HT1080 (cell line): Measurements from ENCODE around the gene ATXN7L1. TPM values are rescaled to one million over a fixed set of nuclear protein-coding genes. Genes with fewer than 3 reads are reported as not detected.
A peak's percentile ranks its signal among the peaks of the same experiment; 100 is the strongest.

Experiments used
- DNase-seq: peaks from one replicate; pipeline ENCODE4 v3.0.0-alpha.2; 2015; ENCODE audit warnings: low read depth
- total RNA-seq: library from RNA; depleted of rRNA; stranded (reverse); fragments of >200 nt; shearing (Covaris generic); gene quantifications from 2 replicates; pipeline ENCODE4 v1.2.3, GENCODE V29; 2014; rRNA removed

ATXN7L1 gene
- total RNA-seq, 1 experiment from 2014 or later, result 3.3 TPM

DNA sequence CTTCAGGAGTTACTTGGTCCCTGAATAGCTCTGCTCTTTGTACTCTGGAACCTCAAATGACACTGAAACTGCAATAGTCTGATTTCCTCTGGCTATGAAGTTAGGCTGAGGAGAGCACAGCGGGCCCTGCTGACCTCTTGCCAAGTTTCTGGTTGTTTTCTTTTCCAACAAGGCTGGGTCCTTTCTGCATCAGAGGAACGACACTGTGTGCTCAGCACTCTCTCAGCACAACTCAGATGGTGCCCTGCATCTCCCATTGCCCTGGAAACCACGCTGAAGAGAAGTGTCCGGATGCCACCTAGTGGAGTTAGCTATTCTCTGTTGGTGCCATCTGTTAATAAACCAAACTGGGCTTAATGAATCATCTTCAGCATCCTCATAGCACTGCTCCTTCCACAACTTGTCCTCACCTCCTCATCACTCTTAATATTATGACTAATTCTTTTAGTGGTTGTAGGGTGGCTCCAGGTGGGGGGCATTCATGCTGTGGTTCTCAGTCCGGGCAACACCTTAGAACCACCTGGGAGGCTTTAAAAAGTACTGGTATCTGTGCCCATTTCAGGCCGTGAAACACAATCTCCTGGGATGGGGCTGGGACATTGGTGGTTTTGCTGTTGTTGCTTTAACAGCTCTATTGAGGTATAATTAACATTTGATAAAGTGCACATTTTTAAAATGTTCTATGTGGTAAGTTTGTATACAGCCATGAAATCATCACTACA lies 286.9 kb downstream of the ATXN7L1 start:
- peak; percentile 80 for DNase-seq

GRCh38 chr7:105587909-105588635 lies 288.3 kb downstream of the ATXN7L1 start:
- DNase-seq, result no peak

DNA sequence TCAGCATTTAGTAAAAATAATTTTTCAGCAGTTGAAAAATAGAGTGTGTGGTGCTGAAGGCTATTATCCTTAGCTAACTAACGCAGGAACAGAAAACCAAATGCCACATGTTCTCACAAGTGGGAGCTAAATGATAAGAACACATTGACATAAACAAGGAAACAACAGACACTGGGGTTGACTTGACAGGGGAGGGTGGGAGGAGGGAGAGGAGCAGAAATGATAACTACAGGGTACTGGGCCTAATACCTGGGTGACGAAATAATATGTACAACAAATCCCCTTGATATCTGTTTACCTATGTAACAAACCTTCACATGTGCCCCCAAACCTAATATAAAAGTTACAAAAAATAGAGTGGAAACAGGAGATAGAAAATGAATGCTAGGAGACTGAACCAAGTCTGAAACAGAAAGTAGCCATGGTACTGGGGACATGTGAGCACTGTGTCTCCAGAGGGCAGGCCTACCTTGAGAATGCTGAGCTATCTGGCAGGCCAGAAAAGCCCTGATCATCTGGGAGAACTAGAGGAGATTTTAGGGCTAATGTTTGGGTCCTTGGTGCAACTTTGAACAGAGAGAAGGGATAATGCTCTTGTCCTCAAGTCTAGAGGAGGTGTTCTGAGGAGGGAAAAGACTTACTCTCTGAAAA lies 290.4 kb downstream of the ATXN7L1 start:
- no peak for DNase-seq

DNA sequence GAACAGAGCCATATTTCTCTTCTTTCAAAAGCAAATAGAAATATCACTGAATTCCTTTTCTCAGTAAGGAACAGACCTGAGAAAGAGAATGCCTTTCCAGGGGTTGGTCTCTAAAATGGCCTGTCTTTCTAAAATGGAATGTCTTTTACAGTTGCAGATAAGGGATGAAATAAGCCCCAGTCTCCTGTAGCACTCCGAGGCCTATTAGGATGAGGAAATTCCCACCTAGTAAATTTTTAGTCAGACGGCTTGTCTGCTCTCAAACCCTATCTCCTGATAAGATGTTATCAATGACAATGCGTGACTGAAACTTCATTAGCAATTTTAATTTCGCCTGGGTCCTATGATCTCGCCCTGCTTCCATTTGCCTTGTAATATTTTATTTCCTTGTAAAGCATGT lies 292.2 kb downstream of the ATXN7L1 start:
- no peak for DNase-seq

DNA sequence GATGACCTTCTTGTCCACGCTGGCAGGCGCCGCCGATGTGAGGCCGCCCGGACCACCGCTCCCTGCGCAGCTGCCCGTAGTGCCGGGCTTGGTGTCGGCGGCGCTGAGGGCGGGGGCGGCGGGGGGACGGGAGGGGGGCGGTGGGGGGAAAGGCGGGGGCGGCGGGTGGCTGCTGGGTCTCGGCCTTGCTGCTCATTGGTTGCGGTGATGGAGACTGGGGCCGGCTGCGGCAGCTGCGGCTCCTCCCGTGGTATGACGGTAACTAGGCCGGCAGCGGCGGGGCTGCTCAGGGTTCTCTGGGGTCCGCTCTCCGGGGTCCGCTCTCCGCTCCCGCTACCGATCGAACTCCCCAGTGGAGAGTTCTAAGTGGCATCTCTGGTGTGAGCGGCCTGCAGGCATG lies 293.3 kb downstream of the ATXN7L1 start:
- DNase-seq, result no peak

- no peak for DNase-seq
Observed at GRCh38 chr7:105581066-105581811, 295.2 kb downstream of the ATXN7L1 start, which contains the start of gene EFCAB10. EFCAB10 (minus strand) TSS chr7:105581493; CDS start chr7:105581463, 30 bp downstream.

- DNase-seq, result peak; percentile 39
Observed at GRCh38 chr7:105580022-105580740, 296.2 kb downstream of the ATXN7L1 start.

- no peak for DNase-seq
Observed at GRCh38 chr7:105578496-105578895, 297.9 kb downstream of the ATXN7L1 start.

- no peak for DNase-seq
Observed at GRCh38 chr7:105577251-105577650, 299.1 kb downstream of the ATXN7L1 start.

DNA sequence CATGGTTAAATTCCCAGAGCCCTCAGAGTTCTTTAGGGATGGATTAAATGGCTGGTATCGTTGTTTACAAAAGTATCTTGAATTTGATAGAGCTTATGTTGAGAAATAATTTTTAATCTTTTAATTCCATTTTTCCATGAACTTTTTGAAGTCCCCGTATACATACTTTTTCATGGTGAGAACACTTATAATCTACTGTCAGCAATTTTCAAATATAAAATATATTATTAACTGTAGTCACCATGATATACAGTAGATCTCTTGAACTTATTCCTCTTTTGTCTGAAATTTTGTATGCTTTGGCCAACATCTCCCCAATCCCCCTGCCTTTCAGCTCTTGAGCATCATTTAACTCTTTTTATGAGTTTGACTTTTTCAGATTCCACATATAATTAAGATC lies 304.5 kb downstream of the ATXN7L1 start:
- DNase-seq, result no peak

GRCh38 chr7:105567821-105568220 lies 308.6 kb downstream of the ATXN7L1 start:
- DNase-seq, result no peak

GRCh38 chr7:105567024-105567423 lies 309.4 kb downstream of the ATXN7L1 start:
- no peak for DNase-seq

DNA sequence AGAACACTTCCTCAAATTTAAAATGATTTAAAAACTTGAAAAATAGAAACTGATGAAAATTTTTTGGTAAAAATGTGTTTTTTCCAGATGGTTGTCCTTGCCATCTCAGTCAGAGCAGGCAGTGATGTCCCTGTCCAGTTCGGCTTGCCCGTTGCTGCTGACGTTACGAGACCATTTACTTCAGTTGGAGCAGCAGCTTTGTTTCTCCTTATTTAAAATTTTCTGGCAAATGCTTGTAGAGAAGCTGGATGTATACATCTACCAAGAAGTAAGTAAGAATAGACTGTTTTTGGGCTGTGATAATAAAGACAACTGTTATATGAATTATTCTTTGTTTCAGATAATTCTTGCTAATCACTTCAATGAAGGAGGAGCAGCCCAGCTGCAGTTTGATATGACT lies 311.2 kb downstream of the ATXN7L1 start:
- DNase-seq, result no peak

- no peak for DNase-seq
Observed at GRCh38 chr7:105559926-105560325, 316.5 kb downstream of the ATXN7L1 start.

Other genes starting within 250 kb of the ATXN7L1 start
- 5.0 and 5.4 TPM in 2 replicates for gene CDHR3, start 86.7 kb upstream of the ATXN7L1 start, total RNA-seq
- 24.4 and 43.5 TPM in 2 replicates for gene SYPL1, start 235.7 kb upstream of the ATXN7L1 start, total RNA-seq